K562 (cell line): ENCODE measurements around the gene CCT4. TPM values are rescaled to one million over a fixed set of nuclear protein-coding genes. Genes with fewer than 3 reads are reported as not detected.

Source experiments
- ASH1L ChIP-seq: fragments of 450-650 bp; IDR thresholded peaks from 2 replicates; pipeline ENCODE4 v1.6.1; 2018; ENCODE audit warnings: borderline replicate concordance, mild to moderate bottlenecking, low read depth; ENCODE audit not compliant: partially characterized antibody
- ATF7 ChIP-seq: fragments of 450-650 bp; IDR thresholded peaks from 2 replicates; pipeline ENCODE4 v1.7.1; 2014; ENCODE audit warnings: mild to moderate bottlenecking, moderate library complexity
- CBFA2T2 ChIP-seq: fragments of 450-650 bp; conservative IDR thresholded peaks from 2 replicates; pipeline ENCODE4 v1.6.1; 2017; ENCODE audit warnings: mild to moderate bottlenecking
- DIDO1 ChIP-seq: fragments of 450-650 bp; IDR thresholded peaks from 2 replicates; pipeline ENCODE4 v1.6.1; 2016; ENCODE audit warnings: low read depth, missing biosample characterization, missing genetic modification characterization
- E4F1 ChIP-seq: fragments of 250-450 bp; sonication (Bioruptor Pico); IDR thresholded peaks from 2 replicates; pipeline ENCODE4 v1.5.0; 2021; ENCODE audit warnings: mild to moderate bottlenecking, borderline replicate concordance
- NCOA4 ChIP-seq: fragments of 450-650 bp; IDR thresholded peaks from 2 replicates; pipeline ENCODE4 v1.6.1; 2018; ENCODE audit warnings: mild to moderate bottlenecking; ENCODE audit not compliant: partially characterized antibody
- NFRKB ChIP-seq: fragments of 450-650 bp; IDR thresholded peaks from 2 replicates; pipeline ENCODE4 v1.6.1; 2016; ENCODE audit warnings: low read depth
- NRF1 ChIP-seq, 2 experiments: fragments of 450-650 bp; IDR thresholded peaks in 1 of 2; conservative IDR thresholded peaks in 1 of 2; 2 replicates each; pipeline ENCODE4 v1.6.1; 2014; ENCODE audit warnings: mild to moderate bottlenecking in 2 of 2
- OTX1 ChIP-seq: fragments of 450-650 bp; formaldehyde crosslinking; IDR thresholded peaks from 2 replicates; pipeline ENCODE4 v1.4.0; 2022; ENCODE audit warnings: mild to moderate bottlenecking
- PHTF2 ChIP-seq: fragments of 250-450 bp; sonication (Bioruptor Pico); IDR thresholded peaks from 2 replicates; pipeline ENCODE4 v1.5.0; 2021; ENCODE audit warnings: mild to moderate bottlenecking
- POLR2A ChIP-seq: fragments of 450-650 bp; conservative IDR thresholded peaks from 2 replicates; pipeline ENCODE4 v1.6.1; 2016
- RCOR1 ChIP-seq, 2 experiments: IDR thresholded peaks; 2 replicates each; pipeline ENCODE4 v1.6.1; 2012; ENCODE audit warnings: low read depth in 2 of 2, low read length in 2 of 2, borderline replicate concordance in 1 of 2, improper control_type of control experiment in 1 of 2
- RREB1 ChIP-seq: fragments of 250-450 bp; sonication (Bioruptor Pico); IDR thresholded peaks from 2 replicates; pipeline ENCODE4 v1.4.0; 2020
- ZNF282 ChIP-seq: sonication (generic); formaldehyde crosslinking; IDR thresholded peaks from 2 replicates; pipeline ENCODE4 v1.8.1; 2023; ENCODE audit warnings: missing genetic modification reagents
- polyA plus RNA-seq, 8 experiments: library from polyadenylated mRNA; depleted of rRNA in 4 of 8; stranded (reverse) in 5 of 8; unstranded in 3 of 8; fragments of >200 nt; fragmentation: Nextera tagmentation in 2 of 8; fragmentation: Illumina TruSeq in 1 of 8; extraction: Ambion mirVana in 2 of 8; extraction: Trizol in 1 of 8; gene quantifications; 2 replicates each; pipeline versions ENCODE4 v1.2.1 to v1.2.3, GENCODE V29; 2011 to 2014; ENCODE audit warnings: inconsistent platforms in 1 of 8, missing spikeins in 1 of 8
- total RNA-seq, 7 experiments: library from RNA; depleted of rRNA in 6 of 7; stranded (reverse); fragments of >200 nt in 6 of 7; fragmentation: Illumina TruSeq in 2 of 7; extraction: Trizol in 2 of 7; gene quantifications; 2 replicates each; pipeline versions ENCODE4 v1.2.1 to v1.2.3, GENCODE V29; 2011 to 2021; ENCODE audit warnings: low replicate concordance in 1 of 7
- TF ChIP-seq, protein P1 (sequence below): fragments of 250-450 bp; sonication (Bioruptor Pico); IDR thresholded peaks from 2 replicates; pipeline ENCODE4 v1.8.0; 2022; ENCODE audit warnings: inconsistent platforms
- TF ChIP-seq, protein P2 (sequence below): fragments of 200-800 bp; sonication (Bioruptor generic); IDR thresholded peaks from 2 replicates; pipeline ENCODE4 v1.6.1; 2017; ENCODE audit warnings: missing genetic modification characterization, missing compliant biosample characterization

CCT4 gene
- total and polyA plus RNA-seq, 9 of the 15 experiments (the other 6 are each of a cell fraction or from before 2014, with no cell fraction given): 101 to 368 (median 303) TPM

- no peak for TF ChIP-seq E4F1
- TF ChIP-seq RREB1 (CRISPR knock-in tag): peak; percentile 64; the same call in 1 of the 2 replicates
- 0 out of 2 replicates have a peak, but pooled peaks have one; percentile 47 for TF ChIP-seq ZNF282 (CRISPR knock-in tag)
- 0 out of 2 replicates have a peak, but pooled peaks have one; percentile 8 for TF ChIP-seq CBFA2T2
- TF ChIP-seq, protein P1, sequence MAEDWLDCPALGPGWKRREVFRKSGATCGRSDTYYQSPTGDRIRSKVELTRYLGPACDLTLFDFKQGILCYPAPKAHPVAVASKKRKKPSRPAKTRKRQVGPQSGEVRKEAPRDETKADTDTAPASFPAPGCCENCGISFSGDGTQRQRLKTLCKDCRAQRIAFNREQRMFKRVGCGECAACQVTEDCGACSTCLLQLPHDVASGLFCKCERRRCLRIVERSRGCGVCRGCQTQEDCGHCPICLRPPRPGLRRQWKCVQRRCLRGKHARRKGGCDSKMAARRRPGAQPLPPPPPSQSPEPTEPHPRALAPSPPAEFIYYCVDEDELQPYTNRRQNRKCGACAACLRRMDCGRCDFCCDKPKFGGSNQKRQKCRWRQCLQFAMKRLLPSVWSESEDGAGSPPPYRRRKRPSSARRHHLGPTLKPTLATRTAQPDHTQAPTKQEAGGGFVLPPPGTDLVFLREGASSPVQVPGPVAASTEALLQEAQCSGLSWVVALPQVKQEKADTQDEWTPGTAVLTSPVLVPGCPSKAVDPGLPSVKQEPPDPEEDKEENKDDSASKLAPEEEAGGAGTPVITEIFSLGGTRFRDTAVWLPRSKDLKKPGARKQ (CRISPR knock-in tag): no peak
- peak; percentile 98 for TF ChIP-seq POLR2A
- TF ChIP-seq NCOA4: peak; percentile 59
- TF ChIP-seq ASH1L: no peak
- peak; percentile 89; the same call in 1 of the 2 replicates for TF ChIP-seq ATF7
- peak; percentile 72; the same call in 1 of the 2 replicates for TF ChIP-seq NFRKB
- 0 out of 2 replicates have a peak, but pooled peaks have one; percentile 39 for TF ChIP-seq PHTF2 (CRISPR knock-in tag)
- peak; percentile 84 for TF ChIP-seq DIDO1 (tag)
- TF ChIP-seq RCOR1 (IDR thresholded peaks at IDR 0.05; ENCODE audit: borderline replicate concordance in 1 of 2, low read depth in 2 of 2, low read length in 2 of 2): no peak
- TF ChIP-seq, protein P2, sequence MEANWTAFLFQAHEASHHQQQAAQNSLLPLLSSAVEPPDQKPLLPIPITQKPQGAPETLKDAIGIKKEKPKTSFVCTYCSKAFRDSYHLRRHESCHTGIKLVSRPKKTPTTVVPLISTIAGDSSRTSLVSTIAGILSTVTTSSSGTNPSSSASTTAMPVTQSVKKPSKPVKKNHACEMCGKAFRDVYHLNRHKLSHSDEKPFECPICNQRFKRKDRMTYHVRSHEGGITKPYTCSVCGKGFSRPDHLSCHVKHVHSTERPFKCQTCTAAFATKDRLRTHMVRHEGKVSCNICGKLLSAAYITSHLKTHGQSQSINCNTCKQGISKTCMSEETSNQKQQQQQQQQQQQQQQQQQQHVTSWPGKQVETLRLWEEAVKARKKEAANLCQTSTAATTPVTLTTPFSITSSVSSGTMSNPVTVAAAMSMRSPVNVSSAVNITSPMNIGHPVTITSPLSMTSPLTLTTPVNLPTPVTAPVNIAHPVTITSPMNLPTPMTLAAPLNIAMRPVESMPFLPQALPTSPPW: no peak; the same call in 1 of the 2 replicates
- no peak for TF ChIP-seq OTX1 (CRISPR knock-in tag)
- TF ChIP-seq NRF1 (conservative IDR thresholded peaks at IDR 0.05 in 1 of 2, IDR thresholded peaks at IDR 0.05 in 1 of 2): peak; percentile 69 to 76
These were observed at the start of gene CCT4 (continued) for GRCh38 chr2:61888267-61889055.
